ENCODE results near the gene YJEFN3.

YJEFN3 gene

GRCh38 chr19:19498255-19498991 is 30.3 kb upstream of the YJEFN3 start:
- no peak for DNase-seq

GRCh38 chr19:19499272-19499995 is 29.3 kb upstream of the YJEFN3 start:
- DNase-seq, result no peak

- no peak for DNase-seq
These were observed 27.6 kb upstream of the YJEFN3 start for GRCh38 chr19:19500975-19501644.

GRCh38 chr19:19501798-19502197 is 26.9 kb upstream of the YJEFN3 start:
- no peak for DNase-seq

GRCh38 chr19:19502281-19502680 is 26.4 kb upstream of the YJEFN3 start:
- DNase-seq, result no peak

GRCh38 chr19:19502808-19503602 is 25.7 kb upstream of the YJEFN3 start:
- DNase-seq, result no peak

GRCh38 chr19:19504754-19505668 is 23.7 kb upstream of the YJEFN3 start:
- DNase-seq, result no peak

- no peak for DNase-seq
These were observed 22.9 kb upstream of the YJEFN3 start for GRCh38 chr19:19505669-19506326.

GRCh38 chr19:19506592-19506991 is 22.1 kb upstream of the YJEFN3 start:
- DNase-seq, result no peak

- no peak for DNase-seq
These were observed 21.4 kb upstream of the YJEFN3 start for GRCh38 chr19:19507354-19507753.

GRCh38 chr19:19508217-19508616 is 20.5 kb upstream of the YJEFN3 start:
- DNase-seq, result no peak

- no peak for DNase-seq
These were observed 18.3 kb upstream of the YJEFN3 start for GRCh38 chr19:19510432-19510831.

GRCh38 chr19:19513682-19514081 is 15.0 kb upstream of the YJEFN3 start:
- no peak for DNase-seq

GRCh38 chr19:19514215-19514657 is 14.5 kb upstream of the YJEFN3 start:
- DNase-seq, result no peak

- no peak for DNase-seq
These were observed 13.7 kb upstream of the YJEFN3 start, which contains the start of gene TSSK6 for GRCh38 chr19:19514881-19515641. Gene TSSK6 (minus strand): TSS chr19:19515548. CDS start chr19:19515427, 121 bp downstream.

GRCh38 chr19:19515642-19516519 is 12.8 kb upstream of the YJEFN3 start, which contains the start of gene NDUFA13:
Gene NDUFA13 (plus strand): TSS chr19:19516225. CDS start chr19:19516239, 14 bp downstream.
- DNase-seq, result peak; percentile 94

- no peak for DNase-seq
These were observed 11.5 kb upstream of the YJEFN3 start for GRCh38 chr19:19517235-19517619.

- DNase-seq, result no peak
These were observed 7.7 kb upstream of the YJEFN3 start for GRCh38 chr19:19520989-19521388.

GRCh38 chr19:19523177-19523576 is 5.5 kb upstream of the YJEFN3 start:
- no peak for DNase-seq
